RKO (cell line): Measurements from ENCODE around the gene TTC36.
"Not testable (repeated sequence)": the region's sequence is repeated elsewhere in the genome, so short reads cannot be mapped to it uniquely, and the experiment has no call there.

Experiments used
- DNase-seq: peaks from one replicate; pipeline ENCODE4 v3.0.0-alpha.2; 2016; ENCODE audit warnings: low spot score

The TTC36 gene

GRCh38 chr11:118527109-118527508 is at the start of gene TTC36:
Gene TTC36 (plus strand): TSS chr11:118527474. CDS start chr11:118527495, 21 bp downstream.
- no peak for DNase-seq

- DNase-seq: not testable (repeated sequence)
Measured at GRCh38 chr11:118481238-118481637, 46.0 kb upstream of the TTC36 start.

GRCh38 chr11:118484405-118484804 is 42.9 kb upstream of the TTC36 start:
- DNase-seq: no peak

- peak; percentile 20 for DNase-seq
Measured at GRCh38 chr11:118485273-118485672, 42.0 kb upstream of the TTC36 start.

GRCh38 chr11:118488480-118489109 is 38.7 kb upstream of the TTC36 start:
- peak; percentile 87 for DNase-seq

GRCh38 chr11:118491041-118491440 is 36.2 kb upstream of the TTC36 start:
- no peak for DNase-seq

- DNase-seq: peak; percentile 32
Measured at GRCh38 chr11:118497831-118498230, 29.4 kb upstream of the TTC36 start.

GRCh38 chr11:118503216-118503615 is 24.1 kb upstream of the TTC36 start:
- no peak for DNase-seq

GRCh38 chr11:118511601-118512000 is 15.7 kb upstream of the TTC36 start:
- DNase-seq: no peak

- DNase-seq: no peak
Measured at GRCh38 chr11:118514103-118514502, 13.2 kb upstream of the TTC36 start.

- no peak for DNase-seq
Measured at GRCh38 chr11:118519549-118519948, 7.7 kb upstream of the TTC36 start.

GRCh38 chr11:118521892-118522311 is 5.4 kb upstream of the TTC36 start:
- DNase-seq: no peak

- peak; percentile 35 for DNase-seq
Measured at GRCh38 chr11:118522571-118523072, 4.7 kb upstream of the TTC36 start.

GRCh38 chr11:118524356-118524755 is 2.9 kb upstream of the TTC36 start:
- no peak for DNase-seq

GRCh38 chr11:118524757-118525470 is 2.4 kb upstream of the TTC36 start:
- DNase-seq: no peak

GRCh38 chr11:118526688-118527087 is 586 bp upstream of the TTC36 start:
- no peak for DNase-seq

GRCh38 chr11:118528511-118528910 is 1.2 kb downstream of the TTC36 start:
- no peak for DNase-seq

- DNase-seq: no peak
Measured at GRCh38 chr11:118529584-118530175, 2.4 kb downstream of the TTC36 start.

- DNase-seq: no peak
Measured at GRCh38 chr11:118530180-118530682, 3.0 kb downstream of the TTC36 start.

- no peak for DNase-seq
Measured at GRCh38 chr11:118530683-118531596, 3.7 kb downstream of the TTC36 start, which contains the start of gene TMEM25. Gene TMEM25 (plus strand): TSS chr11:118531192. CDS start chr11:118531802, 610 bp downstream.

- no peak for DNase-seq
Measured at GRCh38 chr11:118531597-118532084, 4.4 kb downstream of the TTC36 start.
